Osteocyte (in vitro differentiated cells): ENCODE results near the gene FGD4. TPM values are rescaled to one million over a fixed set of nuclear protein-coding genes. Genes with fewer than 3 reads are reported as not detected.

ENCODE experiments used
- DNase-seq: peaks from one replicate; pipeline ENCODE4 v3.0.0; 2021; ENCODE audit warnings: mixed read lengths; ENCODE audit not compliant: unreplicated experiment; ENCODE audit errors: extremely low spot score
- H3K27ac Mint-ChIP-seq: one replicate; pipeline ENCODE4 v1.8.0; 2021; ENCODE audit warnings: mild to moderate bottlenecking, mixed read lengths; ENCODE audit not compliant: unreplicated experiment
- H3K27me3 Mint-ChIP-seq: one replicate; pipeline ENCODE4 v1.8.0; 2021; ENCODE audit warnings: mixed read lengths; ENCODE audit not compliant: unreplicated experiment
- H3K36me3 Mint-ChIP-seq: one replicate; pipeline ENCODE4 v1.8.0; 2021; ENCODE audit warnings: mixed read lengths; ENCODE audit not compliant: unreplicated experiment
- H3K4me1 Mint-ChIP-seq: one replicate; pipeline ENCODE4 v1.8.0; 2021; ENCODE audit warnings: mixed read lengths; ENCODE audit not compliant: unreplicated experiment
- H3K4me3 Mint-ChIP-seq: one replicate; pipeline ENCODE4 v1.8.0; 2021; ENCODE audit warnings: mild to moderate bottlenecking, moderate library complexity, mixed read lengths; ENCODE audit not compliant: unreplicated experiment
- H3K9me3 Mint-ChIP-seq: one replicate; pipeline ENCODE4 v1.8.0; 2021; ENCODE audit warnings: mixed read lengths; ENCODE audit not compliant: unreplicated experiment
- CTCF ChIP-seq: fragments of 200-600 bp; sonication (generic); IDR thresholded peaks from 2 replicates; pipeline ENCODE4 v1.5.0; 2021; ENCODE audit warnings: antibody characterized with exemption, mild to moderate bottlenecking, moderate library complexity
- total RNA-seq: library from RNA; stranded (reverse); gene quantifications from 2 replicates; pipeline ENCODE4 v1.2.1, GENCODE V29; 2021

FGD4 gene
- total RNA-seq, 1 donor from 2014 or later, result 8.0 TPM

DNA sequence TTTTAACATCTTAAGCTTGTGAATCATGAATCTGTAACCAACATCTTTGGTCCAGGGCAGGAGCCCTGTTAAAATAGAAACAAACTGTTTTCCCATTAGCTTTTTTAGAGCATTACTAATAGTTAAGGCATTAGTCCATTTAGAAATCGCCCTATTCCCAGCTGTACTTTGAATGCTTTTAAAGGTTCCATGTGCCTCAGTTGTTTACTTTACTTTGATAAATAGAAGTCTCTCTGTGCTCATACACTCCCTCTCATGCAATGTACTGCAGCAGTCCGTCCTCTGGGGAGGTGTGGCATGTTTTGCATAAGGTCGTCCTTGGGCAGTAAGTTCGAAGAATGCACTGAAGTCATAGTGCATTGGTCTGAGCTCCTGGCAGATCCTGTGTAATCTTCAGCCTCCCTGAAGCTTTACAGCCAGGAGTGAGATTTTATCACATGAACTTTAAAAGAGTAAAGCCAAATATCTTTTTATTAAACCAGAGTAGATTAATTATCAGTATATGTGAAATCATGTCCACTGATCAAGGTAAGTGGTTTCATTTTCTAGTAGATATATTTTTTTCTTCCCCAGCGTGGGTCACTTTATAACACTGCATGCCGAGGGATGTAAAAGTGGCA lies 134.7 kb downstream of the FGD4 start:
- Mint-ChIP-seq H3K36me3 (peaks cover 3% of the 10 kb centered on the region), H3K9me3 (no peaks in the 10 kb centered on the region), H3K4me1 (peaks cover 54% of the 10 kb centered on the region), H3K27ac (peak overlapping the region; percentile 86), H3K4me3 (peak overlapping the region; percentile 79), H3K27me3 (no peaks in the 10 kb centered on the region)
- DNase-seq, result no peak
- no peak for TF ChIP-seq CTCF

- Mint-ChIP-seq H3K36me3 (peaks cover 3% of the 10 kb centered on the region), H3K27ac (peak overlapping the region; percentile 86), H3K9me3 (no peaks in the 10 kb centered on the region), H3K4me1 (peaks cover 54% of the 10 kb centered on the region), H3K27me3 (no peaks in the 10 kb centered on the region), H3K4me3 (peak overlapping the region; percentile 79)
- TF ChIP-seq CTCF, result no peak
- no peak for DNase-seq
Observed at GRCh38 chr12:32534698-32535097, 135.3 kb downstream of the FGD4 start.

GRCh38 chr12:32535288-32535999 lies 136.1 kb downstream of the FGD4 start:
- no peak for TF ChIP-seq CTCF
- H3K27ac Mint-ChIP-seq, result peak overlapping the region; percentile 86
- no peaks in the 10 kb centered on the region for H3K9me3 Mint-ChIP-seq
- peak; percentile 86 for DNase-seq
- H3K36me3 Mint-ChIP-seq, result peaks cover 3% of the 10 kb centered on the region
- peaks cover 57% of the 10 kb centered on the region for H3K4me1 Mint-ChIP-seq
- peak overlapping the region; percentile 79 for H3K4me3 Mint-ChIP-seq
- H3K27me3 Mint-ChIP-seq, result no peaks in the 10 kb centered on the region

- TF ChIP-seq CTCF, result no peak
- H3K4me3 Mint-ChIP-seq, result peak overlapping the region; percentile 79
- no peaks in the 10 kb centered on the region for H3K27me3 Mint-ChIP-seq
- DNase-seq, result no peak
- no peaks in the 10 kb centered on the region for H3K9me3 Mint-ChIP-seq
- peak overlapping the region; percentile 86 for H3K27ac Mint-ChIP-seq
- peaks cover 58% of the 10 kb centered on the region for H3K4me1 Mint-ChIP-seq
- H3K36me3 Mint-ChIP-seq, result peaks cover 3% of the 10 kb centered on the region
Observed at GRCh38 chr12:32536000-32536345, 136.6 kb downstream of the FGD4 start.

GRCh38 chr12:32541754-32542374 lies 142.5 kb downstream of the FGD4 start:
- DNase-seq, result no peak
- Mint-ChIP-seq H3K27ac (peak overlapping the region; percentile 28), H3K27me3 (no peaks in the 10 kb centered on the region), H3K4me3 (no peak overlapping the region), H3K9me3 (no peaks in the 10 kb centered on the region), H3K4me1 (peaks cover 45% of the 10 kb centered on the region), H3K36me3 (peaks cover 3% of the 10 kb centered on the region)
- no peak for TF ChIP-seq CTCF
